Measurements from ENCODE around the gene GALNT9.
A peak's percentile ranks its signal among the peaks of the same experiment; 100 is the strongest.

Gene GALNT9

GRCh38 chr12:132277374-132277941 lies 51.9 kb downstream of the GALNT9 start:
- no peak overlapping the region for H3K4me2 ChIP-seq (ENCODE audit: insufficient read depth, low read length, poor library complexity, severe bottlenecking)
- no peak overlapping the region for H2BK12ac ChIP-seq (ENCODE audit: low read length)
- no CpG with 5 or more reads among the region's 31 CpGs for WGBS, 2 donors (ENCODE audit: extremely low coverage in 2 of 2, insufficient read length in 2 of 2, insufficient replicate concordance in 1 of 2)
- no peak overlapping the region for H2AFZ ChIP-seq (ENCODE audit: low read length)
- H3K27me3 ChIP-seq (ENCODE audit: control insufficient read depth in 3 of 3, insufficient read depth in 3 of 3, low read depth in 1 of 3, low read length in 3 of 3) = peaks cover 0 to 64% (median 0%) of the 10 kb centered on the region in 3 experiments
- H3K18ac ChIP-seq (ENCODE audit: low read length) = peak overlapping the region; percentile 85
- no peak overlapping the region for H3K27ac ChIP-seq (replicated peaks; ENCODE audit: low read length)
- no peak overlapping the region for H2BK120ac ChIP-seq (ENCODE audit: low read depth, low read length)
- H3K9me3 ChIP-seq (replicated peaks in 1 of 2; ENCODE audit: control insufficient read depth in 2 of 2, insufficient read depth in 1 of 2, low read depth in 1 of 2, low read length in 2 of 2) = no peaks in the 10 kb centered on the region
- H3K79me1 ChIP-seq (ENCODE audit: low read depth, low read length) = peaks cover 4% of the 10 kb centered on the region
- no peak overlapping the region for H4K91ac ChIP-seq (ENCODE audit: low read depth, low read length, poor library complexity)
- H3K4me3 ChIP-seq (ENCODE audit: low read length in 2 of 2) = no peak overlapping the region
- H3K4me1 ChIP-seq (ENCODE audit: control insufficient read depth in 2 of 2, insufficient read depth in 1 of 2, low read depth in 1 of 2, low read length in 2 of 2) = peaks cover 2 to 16% of the 10 kb centered on the region in 2 donors
- no peak for DNase-seq (ENCODE audit: low spot score)
- H3K9ac ChIP-seq (ENCODE audit: low read depth, low read length, poor library complexity) = peak overlapping the region; percentile 53
- H2BK5ac ChIP-seq (ENCODE audit: low read length) = no peak overlapping the region
- H3K23ac ChIP-seq (ENCODE audit: low read depth, low read length, poor library complexity) = no peak overlapping the region
- peak overlapping the region; percentile 16 for H2AK5ac ChIP-seq (ENCODE audit: low read depth, low read length)
- peak overlapping the region; percentile 25 for H3K14ac ChIP-seq (ENCODE audit: low read length)
- H3K4ac ChIP-seq (ENCODE audit: low read length) = no peak overlapping the region
- H3K36me3 ChIP-seq (replicated peaks in 1 of 2; ENCODE audit: control insufficient read depth in 2 of 2, insufficient read depth in 2 of 2, low read length in 2 of 2) = no peaks in the 10 kb centered on the region
- no peak overlapping the region for H2BK15ac ChIP-seq (ENCODE audit: low read length)
- H4K8ac ChIP-seq (ENCODE audit: low read depth, low read length) = no peak overlapping the region

GRCh38 chr12:132276827-132277373 lies 52.5 kb downstream of the GALNT9 start:
- peaks cover 2 to 16% of the 10 kb centered on the region in 2 donors for H3K4me1 ChIP-seq (ENCODE audit: control insufficient read depth in 2 of 2, insufficient read depth in 1 of 2, low read depth in 1 of 2, low read length in 2 of 2)
- H3K23ac ChIP-seq (ENCODE audit: low read depth, low read length, poor library complexity) = no peak overlapping the region
- H3K79me1 ChIP-seq (ENCODE audit: low read depth, low read length) = peaks cover 4% of the 10 kb centered on the region
- H2BK5ac ChIP-seq (ENCODE audit: low read length) = no peak overlapping the region
- no peak overlapping the region for H2BK120ac ChIP-seq (ENCODE audit: low read depth, low read length)
- no peak overlapping the region for H4K91ac ChIP-seq (ENCODE audit: low read depth, low read length, poor library complexity)
- no peak overlapping the region for H3K4me2 ChIP-seq (ENCODE audit: insufficient read depth, low read length, poor library complexity, severe bottlenecking)
- peak overlapping the region; percentile 25 for H3K14ac ChIP-seq (ENCODE audit: low read length)
- peak overlapping the region; percentile 9 for H3K18ac ChIP-seq (ENCODE audit: low read length)
- no peak overlapping the region for H2BK15ac ChIP-seq (ENCODE audit: low read length)
- no peak for DNase-seq (ENCODE audit: low spot score)
- WGBS, 2 donors (ENCODE audit: extremely low coverage in 2 of 2, insufficient read length in 2 of 2, insufficient replicate concordance in 1 of 2) = no CpG with 5 or more reads among the region's 12 CpGs
- H3K36me3 ChIP-seq (replicated peaks in 1 of 2; ENCODE audit: control insufficient read depth in 2 of 2, insufficient read depth in 2 of 2, low read length in 2 of 2) = no peaks in the 10 kb centered on the region
- no peak overlapping the region for H3K4me3 ChIP-seq (ENCODE audit: low read length in 2 of 2)
- H3K9me3 ChIP-seq (replicated peaks in 1 of 2; ENCODE audit: control insufficient read depth in 2 of 2, insufficient read depth in 1 of 2, low read depth in 1 of 2, low read length in 2 of 2) = no peaks in the 10 kb centered on the region
- no peak overlapping the region for H2BK12ac ChIP-seq (ENCODE audit: low read length)
- no peak overlapping the region for H2AFZ ChIP-seq (ENCODE audit: low read length)
- H2AK5ac ChIP-seq (ENCODE audit: low read depth, low read length) = peak overlapping the region; percentile 16
- H3K27me3 ChIP-seq (ENCODE audit: control insufficient read depth in 3 of 3, insufficient read depth in 3 of 3, low read depth in 1 of 3, low read length in 3 of 3) = peaks cover 0 to 65% (median 0%) of the 10 kb centered on the region in 3 experiments
- no peak overlapping the region for H3K4ac ChIP-seq (ENCODE audit: low read length)
- H3K9ac ChIP-seq (ENCODE audit: low read depth, low read length, poor library complexity) = peak overlapping the region; percentile 53
- no peak overlapping the region for H3K27ac ChIP-seq (replicated peaks; ENCODE audit: low read length)
- H4K8ac ChIP-seq (ENCODE audit: low read depth, low read length) = no peak overlapping the region

- peaks cover 4% of the 10 kb centered on the region for H3K79me1 ChIP-seq (ENCODE audit: low read depth, low read length)
- peaks cover 2 to 16% of the 10 kb centered on the region in 2 donors for H3K4me1 ChIP-seq (ENCODE audit: control insufficient read depth in 2 of 2, insufficient read depth in 1 of 2, low read depth in 1 of 2, low read length in 2 of 2)
- H3K14ac ChIP-seq (ENCODE audit: low read length) = no peak overlapping the region
- H2BK5ac ChIP-seq (ENCODE audit: low read length) = no peak overlapping the region
- H2AFZ ChIP-seq (ENCODE audit: low read length) = no peak overlapping the region
- no peak overlapping the region for H3K9ac ChIP-seq (ENCODE audit: low read depth, low read length, poor library complexity)
- peaks cover 0 to 65% (median 0%) of the 10 kb centered on the region in 3 experiments for H3K27me3 ChIP-seq (ENCODE audit: control insufficient read depth in 3 of 3, insufficient read depth in 3 of 3, low read depth in 1 of 3, low read length in 3 of 3)
- H4K8ac ChIP-seq (ENCODE audit: low read depth, low read length) = no peak overlapping the region
- no peak overlapping the region for H2BK12ac ChIP-seq (ENCODE audit: low read length)
- no peak overlapping the region for H4K91ac ChIP-seq (ENCODE audit: low read depth, low read length, poor library complexity)
- H3K27ac ChIP-seq (replicated peaks; ENCODE audit: low read length) = no peak overlapping the region
- peak overlapping the region; percentile 74 for H3K18ac ChIP-seq (ENCODE audit: low read length)
- peak overlapping the region; percentile 66 for H2AK5ac ChIP-seq (ENCODE audit: low read depth, low read length)
- peak overlapping the region; percentile 7 for H2BK15ac ChIP-seq (ENCODE audit: low read length)
- DNase-seq (ENCODE audit: low spot score) = no peak
- no peak overlapping the region for H3K4ac ChIP-seq (ENCODE audit: low read length)
- H3K9me3 ChIP-seq (replicated peaks in 1 of 2; ENCODE audit: control insufficient read depth in 2 of 2, insufficient read depth in 1 of 2, low read depth in 1 of 2, low read length in 2 of 2) = no peaks in the 10 kb centered on the region
- peak overlapping the region; percentile 2 for H3K23ac ChIP-seq (ENCODE audit: low read depth, low read length, poor library complexity)
- WGBS, 2 donors (ENCODE audit: extremely low coverage in 2 of 2, insufficient read length in 2 of 2, insufficient replicate concordance in 1 of 2) = no CpG with 5 or more reads among the region's 20 CpGs
- no peak overlapping the region for H3K4me2 ChIP-seq (ENCODE audit: insufficient read depth, low read length, poor library complexity, severe bottlenecking)
- no peak overlapping the region for H3K4me3 ChIP-seq (ENCODE audit: low read length in 2 of 2)
- no peaks in the 10 kb centered on the region for H3K36me3 ChIP-seq (replicated peaks in 1 of 2; ENCODE audit: control insufficient read depth in 2 of 2, insufficient read depth in 2 of 2, low read length in 2 of 2)
- no peak overlapping the region for H2BK120ac ChIP-seq (ENCODE audit: low read depth, low read length)
These were observed 53.1 kb downstream of the GALNT9 start for GRCh38 chr12:132276066-132276826.

- peaks cover 2 to 16% of the 10 kb centered on the region in 2 donors for H3K4me1 ChIP-seq (ENCODE audit: control insufficient read depth in 2 of 2, insufficient read depth in 1 of 2, low read depth in 1 of 2, low read length in 2 of 2)
- H3K79me1 ChIP-seq (ENCODE audit: low read depth, low read length) = peaks cover 4% of the 10 kb centered on the region
- H4K8ac ChIP-seq (ENCODE audit: low read depth, low read length) = no peak overlapping the region
- H3K23ac ChIP-seq (ENCODE audit: low read depth, low read length, poor library complexity) = peak overlapping the region; percentile 2
- H3K4ac ChIP-seq (ENCODE audit: low read length) = no peak overlapping the region
- peaks cover 0 to 68% (median 0%) of the 10 kb centered on the region in 3 experiments for H3K27me3 ChIP-seq (ENCODE audit: control insufficient read depth in 3 of 3, insufficient read depth in 3 of 3, low read depth in 1 of 3, low read length in 3 of 3)
- no peak overlapping the region for H4K91ac ChIP-seq (ENCODE audit: low read depth, low read length, poor library complexity)
- peak overlapping the region; percentile 72 for H3K14ac ChIP-seq (ENCODE audit: low read length)
- H2BK12ac ChIP-seq (ENCODE audit: low read length) = no peak overlapping the region
- WGBS, 2 donors (ENCODE audit: extremely low coverage in 2 of 2, insufficient read length in 2 of 2, insufficient replicate concordance in 1 of 2) = no CpG with 5 or more reads among the region's 18 CpGs
- peak overlapping the region; percentile 66 for H2AK5ac ChIP-seq (ENCODE audit: low read depth, low read length)
- no peak for DNase-seq (ENCODE audit: low spot score)
- no peak overlapping the region for H3K4me3 ChIP-seq (ENCODE audit: low read length in 2 of 2)
- H3K27ac ChIP-seq (replicated peaks; ENCODE audit: low read length) = no peak overlapping the region
- no peak overlapping the region for H3K4me2 ChIP-seq (ENCODE audit: insufficient read depth, low read length, poor library complexity, severe bottlenecking)
- H3K36me3 ChIP-seq (replicated peaks in 1 of 2; ENCODE audit: control insufficient read depth in 2 of 2, insufficient read depth in 2 of 2, low read length in 2 of 2) = no peaks in the 10 kb centered on the region
- H2BK120ac ChIP-seq (ENCODE audit: low read depth, low read length) = no peak overlapping the region
- H2BK15ac ChIP-seq (ENCODE audit: low read length) = peak overlapping the region; percentile 7
- H3K9me3 ChIP-seq (replicated peaks in 1 of 2; ENCODE audit: control insufficient read depth in 2 of 2, insufficient read depth in 1 of 2, low read depth in 1 of 2, low read length in 2 of 2) = no peaks in the 10 kb centered on the region
- H3K18ac ChIP-seq (ENCODE audit: low read length) = peak overlapping the region; percentile 74
- no peak overlapping the region for H3K9ac ChIP-seq (ENCODE audit: low read depth, low read length, poor library complexity)
- H2AFZ ChIP-seq (ENCODE audit: low read length) = no peak overlapping the region
- H2BK5ac ChIP-seq (ENCODE audit: low read length) = no peak overlapping the region
These were observed 53.8 kb downstream of the GALNT9 start for GRCh38 chr12:132275631-132276030.
